ENCODE results near the gene DUS1L.

- TF ChIP-seq CTCF (IDR thresholded peaks at IDR 0.05; ENCODE audit: low read length) (no peak), EZH2phosphoT487 (IDR thresholded peaks at IDR 0.05; ENCODE audit: low read length) (no peak), EZH2 (optimal IDR thresholded peaks at IDR 0.05; ENCODE audit: low read depth, low read length) (no peak)
Observed at GRCh38 chr17:82022310-82022980, 43.2 kb downstream of the DUS1L start, which contains the start of gene CENPX.
